K562 (cell line): ENCODE data around the gene LRRC71. TPM values are rescaled to one million over a fixed set of nuclear protein-coding genes. Genes with fewer than 3 reads are reported as not detected.
A peak's percentile ranks its signal among the peaks of the same experiment; 100 is the strongest.

Source experiments
- BCOR ChIP-seq: fragments of 450-650 bp; IDR thresholded peaks from 2 replicates; pipeline ENCODE4 v1.6.1; 2016
- CHD7 ChIP-seq: fragments of 200-600 bp; sonication (generic); IDR thresholded peaks from one replicate; pipeline ENCODE4 v1.6.1; 2012; ENCODE audit warnings: mild to moderate bottlenecking, low read depth, low read length, inconsistent platforms
- HMBOX1 ChIP-seq: sonication (generic); IDR thresholded peaks from 2 replicates; pipeline ENCODE4 v1.6.1; 2016
- SP2 ChIP-seq: IDR thresholded peaks from 2 replicates; pipeline ENCODE4 v1.6.1; 2011; ENCODE audit warnings: mild to moderate bottlenecking, low read depth, low read length, moderate library complexity; ENCODE audit not compliant: poor library complexity, severe bottlenecking; ENCODE audit errors: extremely low read depth
- TFAP4 ChIP-seq: sonication (generic); formaldehyde crosslinking; IDR thresholded peaks from 2 replicates; pipeline ENCODE4 v1.8.0; 2022; ENCODE audit warnings: missing genetic modification reagents, mild to moderate bottlenecking, moderate library complexity, borderline replicate concordance
- ZBTB11 ChIP-seq, 3 experiments: fragments of 200-800 bp in 1 of 3; fragments of 250-450 bp in 1 of 3; fragments of 450-650 bp in 1 of 3; sonication (Bioruptor Pico) in 1 of 3; sonication (Bioruptor generic) in 1 of 3; formaldehyde crosslinking in 1 of 3; IDR thresholded peaks; 2 replicates each; pipeline versions ENCODE4 v1.6.1 to v1.8.0; 2016 to 2022; ENCODE audit warnings: mild to moderate bottlenecking in 2 of 3, missing genetic modification characterization in 2 of 3, missing compliant biosample characterization in 1 of 3, moderate library complexity in 1 of 3
- ZNF232 ChIP-seq: sonication (generic); formaldehyde crosslinking; IDR thresholded peaks from 2 replicates; pipeline ENCODE4 v1.8.0; 2022; ENCODE audit warnings: mild to moderate bottlenecking, missing genetic modification reagents
- polyA plus RNA-seq, 8 experiments: library from polyadenylated mRNA; depleted of rRNA in 4 of 8; stranded (reverse) in 5 of 8; unstranded in 3 of 8; fragments of >200 nt; fragmentation: Nextera tagmentation in 2 of 8; fragmentation: Illumina TruSeq in 1 of 8; extraction: Ambion mirVana in 2 of 8; extraction: Trizol in 1 of 8; gene quantifications; 2 replicates each; pipeline versions ENCODE4 v1.2.1 to v1.2.3, GENCODE V29; 2011 to 2014; ENCODE audit warnings: inconsistent platforms in 1 of 8, missing spikeins in 1 of 8
- total RNA-seq, 7 experiments: library from RNA; depleted of rRNA in 6 of 7; stranded (reverse); fragments of >200 nt in 6 of 7; fragmentation: Illumina TruSeq in 2 of 7; extraction: Trizol in 2 of 7; gene quantifications; 2 replicates each; pipeline versions ENCODE4 v1.2.1 to v1.2.3, GENCODE V29; 2011 to 2021; ENCODE audit warnings: low replicate concordance in 1 of 7

The LRRC71 gene
- total and polyA plus RNA-seq, 9 of the 15 experiments (the other 6 are each of a cell fraction or from before 2014, with no cell fraction given): 0.06 to 1.2 (median 0.51) TPM; not detected in 1

- peak; percentile 64; the same call in 1 of the 2 replicates for TF ChIP-seq TFAP4 (CRISPR knock-in tag)
- TF ChIP-seq ZNF232 (CRISPR knock-in tag): 0 out of 2 replicates have a peak, but pooled peaks have one; percentile 46
- no peak for TF ChIP-seq SP2
- no peak for TF ChIP-seq CHD7
- TF ChIP-seq BCOR: no peak
- peak in 1 of 3 experiments; percentile 43; a peak in 1 of 6 replicates for TF ChIP-seq ZBTB11 (CRISPR knock-in tag; IDR thresholded peaks at IDR 0.05)
- no peak for TF ChIP-seq HMBOX1
These were observed 7.3 kb upstream of the LRRC71 start (continued) for GRCh38 chr1:156912861-156913808.
